HG03432 (cell line): ENCODE data around the gene FAM162A.
A peak's percentile ranks its signal among the peaks of the same experiment; 100 is the strongest.

ENCODE experiments used
- ATAC-seq: cut with Tn5 transposase; IDR thresholded peaks from one replicate; pipeline ENCODE4 v1.9.1; 2021; ENCODE audit warnings: mild to moderate bottlenecking, moderate library complexity; ENCODE audit not compliant: unreplicated experiment

Gene FAM162A, protein sequence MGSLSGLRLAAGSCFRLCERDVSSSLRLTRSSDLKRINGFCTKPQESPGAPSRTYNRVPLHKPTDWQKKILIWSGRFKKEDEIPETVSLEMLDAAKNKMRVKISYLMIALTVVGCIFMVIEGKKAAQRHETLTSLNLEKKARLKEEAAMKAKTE

DNA sequence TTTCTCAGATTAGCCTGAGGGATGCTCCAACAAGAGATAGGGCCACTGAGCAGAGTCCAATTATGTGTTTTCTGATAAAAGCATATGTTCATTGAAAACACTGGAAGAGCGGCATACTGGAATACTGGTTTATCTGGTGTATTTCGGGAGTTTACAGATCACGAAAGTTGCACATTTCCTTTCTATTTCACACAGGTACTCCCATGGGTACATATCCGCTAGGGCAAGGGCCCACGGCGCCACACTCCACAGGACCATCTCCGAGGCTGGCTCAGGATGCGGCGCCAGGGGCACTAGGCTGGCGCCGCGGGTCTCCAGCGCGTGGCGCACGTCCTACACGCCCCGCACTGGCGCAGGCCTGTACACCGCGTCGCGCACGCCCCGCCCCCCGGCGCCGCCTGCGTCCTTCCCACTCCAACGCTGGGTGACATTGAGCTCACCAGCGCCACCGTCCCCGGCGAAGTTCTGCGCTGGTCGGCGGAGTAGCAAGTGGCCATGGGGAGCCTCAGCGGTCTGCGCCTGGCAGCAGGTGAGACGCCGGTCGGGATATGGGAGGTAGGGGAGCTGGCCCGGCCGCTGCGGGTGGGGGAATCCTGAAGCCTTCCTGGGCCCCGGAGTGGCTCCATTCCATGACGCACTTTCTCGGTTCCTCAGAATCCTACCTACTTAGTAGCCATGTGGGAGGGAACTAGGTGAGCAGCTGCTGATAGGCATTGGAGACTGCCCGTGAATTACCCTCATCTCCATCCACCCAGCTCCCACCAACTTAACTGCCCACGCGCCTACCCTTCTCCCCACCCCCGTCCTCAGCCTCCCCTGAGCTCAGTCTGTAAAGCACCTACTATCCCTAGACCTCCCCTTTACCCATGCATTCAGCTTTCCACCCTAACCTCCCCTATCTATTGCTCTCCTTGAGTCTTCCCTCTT is at the start of gene FAM162A:
Gene FAM162A (plus strand): TSS at position 412 of the 927 bp plus-strand sequence. CDS start 84 bp downstream, at position 496.
- ATAC-seq, result peak; percentile 94

DNA sequence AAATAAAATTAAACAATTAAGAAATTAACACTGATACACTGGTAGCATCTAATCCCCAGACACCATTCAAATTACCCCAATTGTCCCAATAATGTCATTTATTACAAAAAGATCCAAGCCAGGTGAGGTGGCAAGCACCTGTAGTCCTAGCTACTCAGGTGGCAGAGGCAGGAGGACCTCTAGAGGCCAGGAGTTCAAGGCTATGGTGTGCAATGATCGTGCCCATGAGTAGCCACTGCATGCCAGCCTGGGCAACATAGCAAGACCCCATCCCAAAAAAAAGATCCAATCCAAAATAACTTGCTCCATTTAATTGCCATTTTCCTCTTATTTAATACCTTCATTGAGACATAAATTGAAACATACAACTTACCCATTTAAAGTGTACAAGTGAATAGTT is 41.2 kb upstream of the FAM162A start:
- no peak for ATAC-seq

DNA sequence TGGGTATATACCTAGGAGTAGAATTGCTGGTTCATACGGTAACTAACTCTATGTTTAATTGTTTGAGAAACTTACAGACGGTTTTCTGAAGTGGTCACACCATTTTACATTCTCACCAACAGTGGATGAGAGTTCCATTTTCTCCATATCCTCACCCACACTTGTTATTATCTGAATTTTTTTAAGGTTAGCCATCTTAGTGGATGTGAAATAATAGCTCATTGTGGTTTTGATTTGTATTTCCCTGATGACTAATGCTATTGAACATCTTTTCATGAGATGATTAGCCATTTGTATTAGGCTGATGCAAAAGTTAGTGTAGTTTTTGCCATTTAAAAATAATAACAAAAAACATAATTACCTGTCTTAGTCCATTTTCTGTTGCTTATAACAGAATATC is 40.3 kb upstream of the FAM162A start:
- ATAC-seq, result no peak

DNA sequence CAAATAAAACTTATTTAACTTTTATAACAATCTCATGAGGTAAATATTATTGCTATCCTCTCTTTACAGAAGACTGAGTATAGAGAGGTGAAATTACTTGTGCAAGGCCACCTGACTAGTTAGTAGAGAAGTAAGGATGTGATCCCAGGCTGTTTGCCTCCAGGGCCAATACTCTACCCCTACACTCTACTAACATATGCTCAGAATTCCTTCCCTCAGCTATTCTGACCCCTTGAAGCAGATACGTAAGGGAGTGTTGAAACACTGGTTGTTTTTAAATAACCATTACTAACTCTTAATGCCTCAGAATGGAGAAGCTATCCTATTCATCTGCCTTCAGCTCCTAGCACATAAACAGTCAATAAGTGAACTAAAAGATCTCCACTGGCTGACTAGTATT is 34.8 kb upstream of the FAM162A start:
- ATAC-seq, result no peak

DNA sequence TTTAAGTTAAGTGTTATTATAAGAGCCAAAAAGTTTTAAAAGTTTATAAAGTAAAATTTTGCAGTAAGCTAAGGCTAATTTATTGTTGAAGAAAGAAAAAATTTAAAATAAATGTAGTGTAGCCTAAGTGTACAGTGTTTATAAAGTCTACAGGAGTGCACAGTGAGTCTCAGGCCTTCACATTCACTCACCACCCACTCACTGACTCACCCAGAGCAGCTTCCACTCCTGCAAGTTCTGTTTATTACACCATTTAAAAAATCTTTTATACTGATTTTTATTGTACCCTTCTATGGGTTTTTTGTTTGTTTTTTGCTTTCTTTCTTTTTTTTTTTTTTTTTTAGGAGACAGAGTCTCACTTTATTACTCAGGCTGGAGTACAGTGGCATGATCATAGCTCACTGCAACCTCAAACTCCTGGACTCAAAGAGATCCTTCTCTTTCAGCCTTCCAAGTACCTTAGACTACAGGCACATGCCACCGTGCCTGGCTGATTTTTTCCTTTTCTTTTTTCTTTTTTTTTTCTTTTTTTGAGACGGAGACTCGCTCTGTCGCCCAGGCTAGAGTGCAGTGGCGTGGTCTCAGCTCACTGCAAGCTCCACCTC is 33.1 kb upstream of the FAM162A start:
- no peak for ATAC-seq

DNA sequence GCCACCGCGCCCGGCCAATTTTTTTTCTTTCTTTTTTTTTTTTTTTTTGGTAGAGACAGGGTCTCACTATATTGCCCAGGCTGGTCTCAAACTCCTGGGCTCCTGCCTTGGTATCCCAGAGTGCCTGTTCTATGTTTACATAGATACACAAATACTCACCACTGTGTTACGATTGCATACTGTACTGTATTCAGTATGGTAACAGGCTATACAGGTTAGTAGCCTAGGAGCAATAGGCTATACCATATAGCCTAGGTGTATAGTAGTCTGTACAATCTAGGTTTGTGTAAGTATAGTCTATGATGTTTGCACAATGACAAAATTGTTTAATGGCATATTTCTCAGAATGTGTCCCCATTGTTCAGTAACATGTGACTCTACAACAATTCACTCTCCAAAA is 32.4 kb upstream of the FAM162A start:
- no peak for ATAC-seq

DNA sequence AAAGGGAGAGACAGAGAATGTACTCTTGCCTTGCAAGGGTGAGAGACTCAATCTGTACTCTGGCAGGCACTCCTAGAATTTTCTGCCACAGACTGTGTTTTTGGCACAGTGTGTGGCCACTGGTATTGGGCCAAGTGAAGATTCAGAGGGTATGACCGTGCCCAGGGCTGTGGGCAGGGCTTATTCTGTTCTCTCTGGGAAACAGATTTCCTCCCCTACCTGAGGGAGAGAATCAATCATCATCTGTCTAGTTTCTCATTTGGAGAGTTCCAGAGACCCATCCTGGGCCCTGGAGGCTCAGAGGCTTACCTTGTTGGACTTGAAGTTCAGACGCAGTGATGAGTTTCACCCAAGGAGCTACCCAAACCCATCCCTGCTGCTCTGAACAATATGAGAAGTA is 30.8 kb upstream of the FAM162A start:
- no peak for ATAC-seq

DNA sequence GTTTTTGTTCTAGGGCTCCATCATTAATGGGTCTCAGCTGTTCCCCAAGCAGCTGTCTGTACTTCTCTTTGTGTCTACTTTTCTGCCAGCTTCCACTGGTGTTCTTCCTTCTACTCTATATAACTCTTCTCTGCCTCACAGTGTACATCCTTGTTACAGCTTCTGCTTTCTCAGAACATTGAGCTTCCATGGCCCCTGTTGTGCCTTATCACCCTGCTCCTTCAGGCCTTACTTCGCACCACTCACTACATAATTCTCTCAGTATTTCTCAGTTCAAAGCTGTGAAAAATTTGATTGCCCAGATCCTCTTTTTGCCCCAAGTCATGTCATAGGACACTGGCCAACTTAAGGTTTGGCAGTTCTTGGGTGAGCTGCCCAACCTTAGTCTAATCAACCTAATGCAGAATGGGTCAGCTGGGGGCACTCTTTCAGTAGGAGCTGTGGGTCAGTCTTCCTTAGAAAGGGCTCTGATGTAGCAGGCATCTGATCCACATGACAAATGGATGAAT is 30.0 kb upstream of the FAM162A start:
- ATAC-seq, result no peak

DNA sequence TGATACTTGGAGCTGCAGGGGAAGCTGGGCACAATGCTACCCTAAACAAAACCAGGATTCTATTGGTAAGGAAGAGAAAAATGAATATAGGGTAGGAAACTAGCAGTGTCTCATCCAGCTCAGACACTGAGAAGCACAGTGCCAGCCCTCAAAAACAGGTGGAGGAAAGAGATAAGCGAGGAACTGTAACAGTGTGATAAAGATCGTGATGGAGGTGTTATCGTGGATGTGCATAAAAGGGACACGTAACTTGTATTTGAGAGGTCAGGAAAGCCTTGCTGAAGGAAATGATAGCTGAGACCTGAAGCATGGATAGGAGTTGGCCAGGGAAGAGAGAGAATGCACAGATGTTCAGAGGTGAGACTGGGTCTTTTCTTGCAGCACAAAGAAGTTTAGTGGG is 28.4 kb upstream of the FAM162A start:
- ATAC-seq, result no peak

DNA sequence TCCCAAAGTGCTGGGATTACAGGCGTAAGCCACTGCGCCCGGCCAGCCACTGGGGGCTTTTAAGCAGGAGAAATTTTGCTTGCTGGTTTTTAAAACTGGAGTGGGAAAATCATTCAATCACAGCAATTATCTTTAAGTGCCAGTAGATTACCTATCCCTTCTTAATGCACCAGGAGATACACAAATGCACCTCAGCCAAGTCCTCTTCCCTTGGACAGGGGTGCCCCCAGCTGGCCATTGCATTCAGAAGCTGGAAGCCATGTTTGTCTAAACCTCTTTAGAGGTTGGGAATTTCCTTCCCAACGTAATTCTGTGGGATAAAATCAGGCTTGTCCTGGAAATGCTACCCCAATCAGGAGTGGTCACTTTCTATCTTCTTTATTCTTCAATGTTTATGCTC is 27.6 kb upstream of the FAM162A start:
- no peak for ATAC-seq

DNA sequence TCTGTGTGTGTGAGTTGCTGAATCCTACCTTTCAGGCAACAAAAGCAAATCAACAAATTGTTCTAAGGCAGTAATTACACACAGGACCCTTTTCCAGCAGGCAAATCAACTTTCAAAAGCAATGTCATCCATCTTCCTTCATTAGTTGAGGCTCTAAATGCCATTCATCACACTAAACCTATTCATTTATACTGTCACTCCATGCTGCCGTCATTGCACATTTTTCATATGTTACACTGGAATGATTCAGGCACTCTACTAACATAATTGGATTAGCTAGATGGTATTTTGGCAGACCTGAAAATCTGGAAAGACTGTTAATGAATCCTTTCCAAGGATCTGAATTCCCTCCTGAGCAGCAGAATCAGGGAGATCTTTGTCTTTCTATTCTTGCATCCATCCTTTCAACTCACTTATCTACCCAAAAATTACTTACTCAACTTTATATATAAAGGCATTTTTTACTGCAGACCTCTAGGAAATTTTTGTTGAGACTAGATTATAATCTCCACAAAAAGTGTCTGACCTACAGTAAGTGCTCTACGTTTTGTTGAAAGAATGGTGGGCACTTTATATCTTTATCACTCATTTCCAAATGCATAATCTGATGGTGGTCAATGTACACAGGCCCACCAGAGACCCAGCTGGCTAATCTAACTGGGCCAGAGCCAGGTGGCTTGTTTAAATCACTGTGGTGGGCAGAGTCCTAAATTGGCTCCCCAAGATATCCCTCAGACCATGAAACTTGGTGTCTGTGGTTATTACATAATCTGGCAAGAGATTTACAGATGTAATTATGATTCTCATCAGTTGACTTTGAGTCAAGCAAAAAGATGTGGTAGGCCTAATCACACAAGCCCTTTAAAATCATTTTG is 25.9 kb upstream of the FAM162A start:
- ATAC-seq, result no peak

DNA sequence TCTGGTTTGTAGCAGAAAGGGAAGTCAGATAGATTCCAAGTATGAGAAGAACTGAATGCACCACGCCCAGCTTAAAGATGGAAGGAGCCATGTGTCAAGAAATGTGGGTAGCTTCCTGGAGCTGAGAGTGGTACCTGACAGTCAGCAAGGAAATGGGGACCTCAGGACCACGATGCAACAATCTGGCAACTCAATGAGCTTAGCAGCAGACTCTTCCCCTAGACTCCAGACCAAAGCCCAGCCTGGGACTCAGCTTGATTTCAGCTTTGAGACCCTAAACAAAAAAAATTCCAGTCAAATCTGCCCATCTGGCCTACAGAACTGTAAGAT is 25.3 kb upstream of the FAM162A start:
- no peak for ATAC-seq

DNA sequence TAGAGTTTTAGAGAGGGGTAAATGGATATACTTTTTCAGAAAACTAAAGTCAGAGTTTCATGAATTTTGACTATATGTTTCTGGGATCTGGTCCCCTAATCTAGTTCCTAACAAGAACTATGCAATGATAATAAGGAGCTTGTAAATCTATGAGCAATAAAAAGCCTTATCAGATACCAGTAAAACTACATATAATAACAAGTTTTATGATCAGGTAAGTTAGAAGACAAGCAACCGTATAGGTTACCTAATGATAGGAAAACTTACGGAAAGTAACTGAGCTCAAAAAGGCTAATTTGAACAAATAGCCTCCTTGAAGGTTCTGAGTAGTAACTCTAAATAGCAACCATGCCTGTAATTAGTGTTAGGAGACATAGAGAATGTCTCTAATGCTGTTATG is 22.0 kb upstream of the FAM162A start:
- no peak for ATAC-seq

DNA sequence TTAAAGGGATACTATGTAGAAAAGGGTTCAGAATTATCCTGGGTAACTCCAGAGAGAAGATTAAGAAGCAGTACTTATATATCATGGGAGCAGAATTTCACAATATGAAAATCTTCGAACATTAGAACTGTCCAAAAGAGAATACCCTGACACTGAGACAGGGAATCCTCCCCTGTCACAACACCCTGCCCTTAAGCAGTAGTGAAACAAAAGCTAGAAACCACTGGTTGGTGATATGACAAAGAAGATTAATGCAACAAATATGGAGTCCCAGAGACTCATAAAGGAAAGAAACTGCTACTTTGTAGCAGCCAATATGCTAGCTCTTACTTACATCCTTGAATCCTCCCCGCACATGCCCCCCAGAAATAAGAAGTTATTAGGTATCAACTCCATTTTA is 19.5 kb upstream of the FAM162A start:
- no peak for ATAC-seq

DNA sequence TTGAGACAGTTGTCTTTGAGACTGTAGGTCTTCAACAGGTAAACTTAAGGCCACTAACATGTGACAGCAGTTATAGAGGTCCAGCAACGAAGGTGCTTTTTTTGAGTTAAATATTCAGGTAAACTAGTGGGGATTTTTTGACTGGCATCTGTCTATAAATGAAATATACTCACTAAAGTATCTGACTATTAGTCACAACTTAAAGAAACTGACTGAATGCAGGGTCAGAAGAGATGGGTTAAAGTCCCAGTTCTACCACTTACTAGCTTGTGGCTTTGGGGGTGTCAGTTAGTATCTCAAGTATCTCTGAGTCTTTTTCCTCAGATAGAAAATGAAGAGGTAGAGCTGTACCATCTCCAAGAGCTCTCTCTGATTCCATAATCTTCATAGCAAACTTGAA is 18.9 kb upstream of the FAM162A start:
- ATAC-seq, result peak; percentile 42

DNA sequence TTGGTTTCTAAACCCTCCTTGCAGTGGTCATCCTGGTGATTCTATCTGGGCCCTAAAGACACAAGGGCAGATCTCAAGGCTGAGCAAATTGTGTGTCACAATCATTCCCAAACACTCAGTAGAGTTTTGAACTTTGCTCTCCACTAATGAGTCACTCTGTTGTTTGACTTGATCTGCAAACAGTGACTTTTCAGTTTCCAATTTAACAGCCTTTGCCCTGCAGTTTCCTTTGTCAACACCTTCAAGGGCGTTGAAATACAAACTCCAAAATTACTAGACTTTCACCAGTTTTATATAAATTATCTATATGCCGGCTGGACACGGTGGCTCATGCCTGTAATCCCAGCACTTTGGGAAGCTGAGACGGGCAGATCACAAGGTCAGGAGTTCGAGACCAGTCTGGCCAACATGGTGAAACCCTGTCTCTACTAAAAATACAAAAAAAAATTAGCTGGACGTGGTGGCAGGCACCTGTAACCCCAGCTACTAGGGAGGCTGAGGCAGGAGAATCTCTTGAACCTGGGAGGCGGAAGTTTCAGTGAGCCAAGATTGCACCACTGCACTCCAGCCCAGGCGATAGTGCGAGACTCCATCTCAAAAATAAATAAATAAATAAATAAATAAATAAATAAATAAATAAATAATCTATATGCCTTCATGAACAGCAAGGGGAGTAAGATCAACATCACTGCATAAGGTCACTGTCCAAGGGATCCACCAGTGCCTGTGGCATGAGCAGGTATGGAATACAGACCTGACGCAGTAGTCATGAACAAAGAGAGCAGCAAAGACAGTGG is 18.2 kb upstream of the FAM162A start:
- peak; percentile 70 for ATAC-seq

DNA sequence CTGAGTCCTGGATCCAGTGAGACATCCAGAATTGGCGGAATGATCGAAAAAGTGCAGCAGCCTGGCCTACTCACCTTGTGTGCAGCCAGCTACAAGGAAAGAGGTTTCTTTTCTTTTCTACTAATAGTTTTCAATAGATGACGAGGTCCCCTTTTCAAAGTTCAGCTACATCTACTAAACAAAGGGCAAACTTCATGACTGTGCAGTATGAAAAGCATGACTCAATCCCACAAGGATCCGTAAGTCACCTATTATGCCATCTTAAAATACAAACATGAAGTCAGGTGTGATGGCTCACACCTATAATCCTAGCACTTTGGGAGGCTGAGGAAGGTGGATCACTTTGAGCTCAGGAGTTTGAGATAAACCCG is 17.6 kb upstream of the FAM162A start:
- ATAC-seq, result no peak

DNA sequence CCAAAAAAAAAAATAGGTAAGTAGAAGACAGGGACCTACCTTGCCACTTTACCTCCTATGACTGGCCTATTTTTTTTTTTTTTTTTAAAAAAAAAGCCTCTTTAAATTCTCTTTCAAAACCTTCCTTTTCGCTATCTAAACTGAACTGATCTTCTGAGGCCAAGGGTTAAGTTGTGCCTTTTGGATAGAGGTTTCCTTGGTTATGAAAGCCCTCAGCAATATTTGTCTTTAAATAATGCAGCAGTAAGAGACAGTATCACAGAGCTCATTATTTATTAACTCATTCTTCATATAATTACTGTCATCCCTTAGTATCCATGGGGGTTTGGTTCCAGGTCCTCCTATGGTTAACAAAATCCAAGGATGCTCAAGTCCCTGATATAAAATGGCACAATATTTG is 9.9 kb upstream of the FAM162A start:
- no peak for ATAC-seq

DNA sequence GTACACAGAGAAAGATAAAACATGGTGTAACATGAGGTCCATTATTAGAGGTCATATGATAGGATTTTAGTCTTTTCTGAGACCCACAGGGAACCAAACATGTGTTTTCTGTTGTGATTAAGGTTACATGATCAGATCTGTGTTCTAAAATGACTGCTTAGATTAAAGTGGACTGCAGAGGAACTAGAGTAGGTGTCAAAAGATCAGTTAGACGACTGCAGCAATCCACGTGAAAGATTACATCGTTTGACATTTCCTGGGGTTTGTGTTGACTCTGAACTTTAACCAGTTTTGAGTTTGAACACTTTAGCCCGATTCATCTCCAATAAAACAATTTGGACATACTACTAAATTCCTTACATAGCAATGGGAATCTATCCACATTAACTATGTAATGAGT is 6.0 kb upstream of the FAM162A start:
- ATAC-seq, result no peak
